ENCODE measurements around the gene CSDE1. TPM values are rescaled to one million over a fixed set of nuclear protein-coding genes. Genes with fewer than 3 reads are reported as not detected.

Gene CSDE1
- total RNA-seq, 1 donor from 2014 or later: 1,080 TPM

- no peak for DNase-seq (ENCODE audit: low read depth in 2 of 2)
Measured at GRCh38 chr1:114703242-114703641, 54.5 kb downstream of the CSDE1 start.

- DNase-seq (ENCODE audit: low read depth in 2 of 2): no peak
Measured at GRCh38 chr1:114702737-114703136, 55.0 kb downstream of the CSDE1 start.

- no peak for DNase-seq (ENCODE audit: low read depth in 2 of 2)
Measured at GRCh38 chr1:114701931-114702330, 55.9 kb downstream of the CSDE1 start.

GRCh38 chr1:114700036-114700600, 57.7 kb downstream of the CSDE1 start:
- peak; percentile 17 to 71 for DNase-seq (ENCODE audit: low read depth in 2 of 2)

- DNase-seq (ENCODE audit: low read depth in 2 of 2): no peak
Measured at GRCh38 chr1:114696810-114697209, 61.0 kb downstream of the CSDE1 start.

GRCh38 chr1:114695430-114696058, 62.2 kb downstream of the CSDE1 start, which contains the start of gene AMPD1:
TSS of gene AMPD1 (minus strand) at chr1:114695546. CDS start at chr1:114695471, 75 bp downstream.
- peak in 1 of 2 donors; percentile 3 for DNase-seq (ENCODE audit: low read depth in 2 of 2)

GRCh38 chr1:114694540-114695310, 63.1 kb downstream of the CSDE1 start:
- DNase-seq (ENCODE audit: low read depth in 2 of 2): no peak

GRCh38 chr1:114692947-114693346, 64.8 kb downstream of the CSDE1 start:
- no peak for DNase-seq (ENCODE audit: low read depth in 2 of 2)

GRCh38 chr1:114691061-114691460, 66.7 kb downstream of the CSDE1 start:
- DNase-seq (ENCODE audit: low read depth in 2 of 2): no peak

GRCh38 chr1:114690148-114690547, 67.6 kb downstream of the CSDE1 start:
- no peak for DNase-seq (ENCODE audit: low read depth in 2 of 2)

GRCh38 chr1:114688526-114688925, 69.3 kb downstream of the CSDE1 start:
- no peak for DNase-seq (ENCODE audit: low read depth in 2 of 2)

- no peak for DNase-seq (ENCODE audit: low read depth in 2 of 2)
Measured at GRCh38 chr1:114685851-114686250, 71.9 kb downstream of the CSDE1 start.

- DNase-seq (ENCODE audit: low read depth in 2 of 2): no peak
Measured at GRCh38 chr1:114677691-114678090, 80.1 kb downstream of the CSDE1 start.

GRCh38 chr1:114676115-114676514, 81.7 kb downstream of the CSDE1 start:
- no peak for DNase-seq (ENCODE audit: low read depth in 2 of 2)

GRCh38 chr1:114671939-114672275, 85.9 kb downstream of the CSDE1 start:
- no peak for DNase-seq (ENCODE audit: low read depth in 2 of 2)

GRCh38 chr1:114671011-114671938, 86.5 kb downstream of the CSDE1 start:
- DNase-seq (ENCODE audit: low read depth in 2 of 2): peak; percentile 10 to 39

- peak; percentile 88 to 89 for DNase-seq (ENCODE audit: low read depth in 2 of 2)
Measured at GRCh38 chr1:114670083-114671010, 87.4 kb downstream of the CSDE1 start.

GRCh38 chr1:114669562-114670082, 88.2 kb downstream of the CSDE1 start, which contains the start of gene DENND2C:
TSS of gene DENND2C (minus strand) at chr1:114670049. CDS start at chr1:114625984, 44,065 bp downstream.
- DNase-seq (ENCODE audit: low read depth in 2 of 2): no peak

- DNase-seq (ENCODE audit: low read depth in 2 of 2): peak in 1 of 2 donors; percentile 7
Measured at GRCh38 chr1:114668784-114669561, 88.8 kb downstream of the CSDE1 start.

All from lung microvascular endothelial cell (primary cell).